Superior temporal gyrus (tissue), 1 donor: ENCODE results near the gene CDH24.
A peak's percentile ranks its signal among the peaks of the same experiment; 100 is the strongest.

Source experiments
- DNase-seq: peaks from one replicate; pipeline ENCODE4 v3.0.0-alpha.2; 2016; ENCODE audit errors: extremely low spot score

Gene CDH24, protein sequence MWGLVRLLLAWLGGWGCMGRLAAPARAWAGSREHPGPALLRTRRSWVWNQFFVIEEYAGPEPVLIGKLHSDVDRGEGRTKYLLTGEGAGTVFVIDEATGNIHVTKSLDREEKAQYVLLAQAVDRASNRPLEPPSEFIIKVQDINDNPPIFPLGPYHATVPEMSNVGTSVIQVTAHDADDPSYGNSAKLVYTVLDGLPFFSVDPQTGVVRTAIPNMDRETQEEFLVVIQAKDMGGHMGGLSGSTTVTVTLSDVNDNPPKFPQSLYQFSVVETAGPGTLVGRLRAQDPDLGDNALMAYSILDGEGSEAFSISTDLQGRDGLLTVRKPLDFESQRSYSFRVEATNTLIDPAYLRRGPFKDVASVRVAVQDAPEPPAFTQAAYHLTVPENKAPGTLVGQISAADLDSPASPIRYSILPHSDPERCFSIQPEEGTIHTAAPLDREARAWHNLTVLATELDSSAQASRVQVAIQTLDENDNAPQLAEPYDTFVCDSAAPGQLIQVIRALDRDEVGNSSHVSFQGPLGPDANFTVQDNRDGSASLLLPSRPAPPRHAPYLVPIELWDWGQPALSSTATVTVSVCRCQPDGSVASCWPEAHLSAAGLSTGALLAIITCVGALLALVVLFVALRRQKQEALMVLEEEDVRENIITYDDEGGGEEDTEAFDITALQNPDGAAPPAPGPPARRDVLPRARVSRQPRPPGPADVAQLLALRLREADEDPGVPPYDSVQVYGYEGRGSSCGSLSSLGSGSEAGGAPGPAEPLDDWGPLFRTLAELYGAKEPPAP

DNA sequence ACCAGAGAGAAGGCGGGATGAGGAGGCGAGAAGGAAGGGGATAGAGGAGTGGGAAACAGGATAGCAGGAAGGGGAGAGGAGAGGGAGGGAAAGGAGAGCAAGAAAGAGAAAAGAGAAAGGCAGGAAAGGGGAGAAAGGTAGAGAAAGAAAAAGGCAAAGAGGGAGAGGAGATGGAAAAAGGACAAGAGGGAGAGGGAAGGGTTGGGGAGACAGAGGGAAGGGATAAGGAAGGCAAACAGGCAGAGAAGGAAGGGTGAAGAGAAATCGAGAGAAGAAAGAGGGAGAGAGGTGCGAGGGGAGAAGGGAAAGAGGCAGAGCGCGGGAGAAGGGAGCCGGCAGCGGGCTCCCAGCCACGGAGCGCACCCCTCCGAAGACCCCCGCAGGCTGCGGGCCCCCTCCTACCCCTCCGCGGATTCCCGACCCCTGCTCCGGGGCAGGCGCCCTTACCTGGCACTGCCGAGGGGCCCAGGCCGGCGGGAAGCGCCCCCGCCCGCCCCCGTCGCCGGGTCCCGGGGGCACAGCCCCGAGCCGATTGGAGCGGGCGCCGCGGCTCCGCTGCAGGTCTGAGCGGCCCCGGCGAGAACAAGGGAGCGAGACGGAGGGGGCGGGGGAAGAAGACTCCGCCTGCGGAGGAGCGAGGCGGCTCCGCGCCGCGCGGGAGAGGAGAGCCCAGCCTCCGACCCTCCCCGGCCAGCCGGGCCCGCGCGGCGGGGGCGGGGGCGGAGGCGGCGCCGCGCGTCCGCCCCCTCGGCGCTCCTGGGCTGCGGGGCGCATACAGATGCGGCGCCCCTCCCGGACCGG is at the start of gene CDH24:
Gene CDH24 (minus strand): TSS at position 565 of the 801 bp plus-strand sequence. CDS start 1,787 bp downstream, outside the sequence.
- DNase-seq = no peak

DNA sequence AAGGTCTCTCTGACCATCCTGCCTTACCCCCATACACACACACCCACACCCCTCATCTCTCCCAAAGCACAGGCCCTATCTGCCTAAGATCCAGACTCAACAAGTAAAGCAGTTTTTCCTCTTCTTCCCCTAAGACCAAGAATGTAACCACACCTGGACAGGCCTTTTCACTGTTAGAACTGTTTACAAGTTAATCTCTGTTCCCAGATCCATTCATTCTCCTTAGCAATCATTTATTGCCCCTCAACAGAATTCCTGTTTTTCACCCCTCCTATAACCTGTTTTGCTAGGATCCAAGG is 49.4 kb upstream of the CDH24 start:
- no peak for DNase-seq

DNA sequence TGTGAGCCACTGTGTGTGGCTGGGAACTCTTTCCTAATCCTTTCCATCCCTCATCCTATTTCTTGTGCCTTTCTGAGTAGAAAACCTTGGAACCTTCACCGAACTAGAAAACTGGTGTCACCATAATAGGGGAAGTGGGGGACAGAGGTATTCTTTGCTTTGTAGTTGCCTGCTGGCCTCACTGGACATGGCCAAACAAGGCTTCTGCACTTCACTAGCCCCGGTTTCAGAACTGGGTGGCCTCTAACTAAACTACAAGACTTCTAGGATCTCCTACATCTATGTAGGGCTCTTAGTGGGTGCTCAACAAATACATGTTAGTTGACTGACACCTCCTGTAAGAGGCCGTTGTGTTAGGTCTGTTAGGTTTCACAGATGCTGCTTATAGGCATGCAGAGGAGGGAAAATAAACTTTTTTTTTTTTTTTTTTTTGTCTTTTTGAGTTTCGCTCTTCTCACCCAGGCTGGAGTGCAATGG is 48.1 kb upstream of the CDH24 start:
- DNase-seq = no peak

DNA sequence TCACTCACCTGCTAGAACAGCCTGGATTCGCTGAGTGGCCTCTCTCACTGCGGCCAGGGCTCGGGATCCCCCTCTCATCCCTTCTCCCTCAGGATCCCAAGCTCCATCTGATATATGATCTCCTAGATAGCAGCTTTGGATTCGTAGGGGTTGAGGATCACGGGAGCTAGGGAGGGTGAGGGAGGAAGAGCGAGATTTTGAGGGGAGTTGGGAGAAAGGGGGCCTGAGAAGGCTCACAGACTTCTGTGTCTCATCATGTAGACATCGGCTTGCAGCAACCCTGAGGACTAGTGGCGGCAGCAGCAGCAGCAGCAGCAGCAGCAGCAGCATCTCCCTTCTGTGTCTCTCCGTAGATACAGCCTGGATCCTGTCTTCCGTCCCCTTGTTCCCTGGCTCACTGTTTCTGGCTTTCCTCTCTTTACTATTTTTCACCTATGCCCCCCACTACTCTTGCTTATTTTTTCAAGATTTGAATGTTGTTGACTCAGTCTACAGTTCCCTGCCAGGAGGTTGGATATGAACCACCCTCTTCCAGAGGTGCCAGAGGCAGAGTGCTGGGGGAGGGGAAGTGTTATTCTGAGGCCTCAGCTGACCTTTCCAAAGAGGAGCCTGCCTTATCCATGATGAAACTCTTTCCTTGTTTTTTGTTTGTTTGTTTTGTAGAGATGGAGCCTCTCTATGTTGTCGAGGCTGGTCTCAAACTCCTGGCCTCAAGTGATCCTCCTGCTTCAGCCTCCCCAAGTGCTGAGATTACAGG is 47.4 kb upstream of the CDH24 start, which contains the start of gene CIROP:
Gene CIROP (minus strand): TSS at position 399 of the 757 bp plus-strand sequence. CDS start 69 bp downstream, at position 330.
- peak; percentile 42 for DNase-seq

DNA sequence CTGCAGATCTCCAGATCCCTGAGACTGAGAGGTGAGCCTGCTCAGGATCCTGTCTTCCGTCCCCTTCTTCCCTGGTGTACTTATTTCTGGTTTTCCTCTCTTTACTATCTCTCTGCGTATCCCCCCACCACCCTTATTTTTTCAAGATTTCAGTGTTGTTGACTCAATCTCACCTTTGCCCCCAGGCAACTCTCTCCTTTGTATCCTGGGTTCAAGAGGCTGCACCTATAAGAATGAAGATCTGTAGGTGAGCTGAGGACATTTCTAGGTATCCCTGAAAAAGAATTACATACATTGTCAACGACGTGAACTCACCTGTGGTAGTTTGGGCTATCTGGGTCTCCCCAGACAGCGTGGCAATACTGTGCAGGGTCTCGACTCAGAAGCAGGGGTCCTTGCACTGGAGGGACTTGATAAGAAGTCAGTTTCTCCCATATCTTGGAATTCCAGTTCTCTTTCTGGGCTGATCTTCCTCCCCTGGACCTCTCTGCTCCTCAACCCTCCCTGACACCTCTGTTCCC is 46.8 kb upstream of the CDH24 start:
- no peak for DNase-seq

DNA sequence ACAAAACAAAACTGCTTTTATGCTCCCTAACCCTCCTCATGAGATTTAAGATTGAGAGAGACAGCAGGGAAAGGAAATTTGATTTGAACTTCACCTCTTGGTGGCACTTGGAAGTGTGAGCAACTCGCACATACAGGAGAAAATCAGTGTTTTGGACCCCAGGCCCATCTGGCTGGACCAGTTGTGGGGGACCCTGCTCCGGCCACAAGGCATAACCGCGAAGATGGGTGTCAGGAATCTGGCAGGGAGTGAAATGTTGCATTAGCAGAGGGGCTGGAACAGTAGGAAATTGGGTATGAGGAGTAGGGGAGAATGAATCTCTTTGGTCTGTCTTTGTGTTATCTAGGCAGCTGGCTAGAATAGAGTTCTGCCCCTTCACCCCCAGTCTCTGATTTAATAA is 46.3 kb upstream of the CDH24 start:
- no peak for DNase-seq

DNA sequence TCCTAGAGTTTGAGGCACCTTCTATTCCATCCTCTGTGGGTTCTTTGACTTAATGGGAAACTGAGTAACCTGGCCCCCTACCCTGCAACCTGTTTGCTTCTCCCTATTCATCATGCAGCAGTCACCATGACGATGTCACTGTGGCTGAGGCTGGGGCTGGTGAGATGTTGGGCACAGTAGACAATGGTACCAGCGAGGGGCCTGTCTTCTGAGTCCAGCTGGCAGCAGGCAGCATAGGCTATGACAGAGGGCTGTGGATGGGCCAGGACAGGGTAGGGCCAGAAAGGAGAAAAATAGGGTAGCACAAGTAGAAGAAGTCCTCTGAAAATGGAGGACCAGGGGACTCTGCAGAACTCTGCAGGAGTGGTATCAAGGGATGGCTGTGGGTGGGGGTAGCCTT is 45.5 kb upstream of the CDH24 start:
- DNase-seq = peak; percentile 15

DNA sequence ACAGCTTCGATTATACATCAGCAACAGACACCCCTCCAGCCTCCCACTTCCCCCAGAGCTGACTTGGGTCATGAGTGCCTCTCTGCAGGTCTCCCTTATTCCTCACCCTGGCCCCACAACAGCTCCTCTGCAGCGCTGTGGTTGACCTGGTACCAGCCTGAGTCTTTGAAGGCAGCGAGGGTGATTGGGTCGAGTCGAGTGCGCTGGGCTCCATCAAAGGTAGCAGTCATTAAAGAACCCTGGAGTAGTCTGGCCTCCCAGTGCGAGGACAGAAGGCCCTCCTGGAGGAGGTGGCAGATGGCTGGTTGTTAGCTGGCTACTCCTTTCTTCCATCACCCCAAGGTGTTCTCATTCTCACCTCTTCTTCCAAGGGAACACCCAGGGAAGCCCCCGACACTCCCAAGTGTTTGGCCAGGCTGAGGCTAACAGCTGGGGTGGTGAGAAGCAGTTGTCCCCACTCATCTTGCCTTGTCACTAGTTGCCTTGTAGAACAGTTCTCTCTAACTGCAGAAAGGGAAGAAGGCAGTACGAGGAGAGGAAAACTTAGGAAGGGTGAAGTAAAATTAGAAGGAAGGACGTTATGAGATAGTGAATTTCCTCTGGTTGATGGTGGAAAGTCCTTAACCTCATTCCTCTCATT is 44.8 kb upstream of the CDH24 start:
- DNase-seq = no peak

DNA sequence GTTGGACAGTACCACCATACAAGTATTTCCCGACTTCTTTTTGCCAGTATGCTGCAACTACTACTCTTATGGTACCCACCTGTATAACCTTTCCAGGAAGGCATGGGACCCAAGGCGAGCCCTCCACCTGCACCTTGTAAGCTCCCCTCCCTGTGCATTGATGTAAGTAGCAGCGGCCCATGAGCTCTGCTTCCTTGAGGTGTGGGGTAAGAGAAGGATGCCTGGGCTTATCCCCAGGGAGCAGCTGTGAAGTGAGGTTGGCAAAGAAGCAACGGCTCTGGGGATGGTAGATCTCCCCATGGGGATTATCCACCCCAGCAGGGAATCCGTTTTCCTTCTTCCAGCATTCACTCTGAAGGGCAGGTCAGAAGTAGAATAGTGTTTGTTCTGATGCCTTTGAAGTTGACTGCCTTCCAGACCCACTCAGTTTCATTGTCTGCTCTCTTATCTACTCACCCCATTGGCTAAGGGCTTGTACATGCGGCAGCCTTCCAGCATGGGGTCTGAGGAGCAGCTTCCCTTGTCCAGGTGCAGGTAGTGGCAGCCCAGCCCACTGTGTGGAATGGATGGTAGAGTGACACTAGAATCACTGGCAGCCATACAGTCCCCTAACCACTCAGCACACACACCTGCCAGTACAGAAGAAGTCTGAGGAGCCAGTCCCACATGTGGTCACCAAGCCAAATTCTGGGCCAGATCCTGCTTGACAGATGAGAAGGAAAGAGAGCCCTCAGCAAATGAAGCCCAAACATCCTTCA is 44.1 kb upstream of the CDH24 start:
- no peak for DNase-seq

DNA sequence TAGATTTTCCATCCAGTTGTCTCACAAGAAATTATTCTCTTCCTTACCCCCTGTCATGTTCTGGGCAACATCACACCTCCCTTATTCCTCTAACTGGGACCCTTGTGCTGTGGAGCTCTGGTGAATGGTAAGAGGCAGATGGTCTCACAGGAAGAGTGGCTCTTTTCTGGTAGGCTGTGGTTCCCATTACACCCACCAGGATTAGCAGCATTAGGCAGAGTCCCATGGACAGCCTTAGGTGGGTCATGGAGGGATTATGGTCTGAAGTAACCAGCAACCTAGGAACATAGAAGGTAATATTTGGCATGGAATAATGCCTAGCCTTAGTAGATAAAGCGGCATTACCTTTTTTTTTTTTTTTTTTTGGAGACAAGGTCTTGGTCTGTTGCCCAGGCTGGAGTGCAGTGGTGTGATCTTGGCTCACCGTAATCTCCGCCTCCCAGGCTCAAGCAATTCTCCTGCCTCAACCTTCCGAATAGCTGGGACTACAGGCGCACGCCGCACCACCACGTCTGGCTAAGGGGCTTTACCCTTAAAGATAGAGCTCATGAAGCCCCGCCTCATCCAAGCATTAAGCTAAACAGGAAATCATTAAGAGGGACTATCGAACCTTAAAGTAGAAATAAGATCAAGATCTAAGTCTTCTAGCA is 42.0 kb upstream of the CDH24 start:
- no peak for DNase-seq

DNA sequence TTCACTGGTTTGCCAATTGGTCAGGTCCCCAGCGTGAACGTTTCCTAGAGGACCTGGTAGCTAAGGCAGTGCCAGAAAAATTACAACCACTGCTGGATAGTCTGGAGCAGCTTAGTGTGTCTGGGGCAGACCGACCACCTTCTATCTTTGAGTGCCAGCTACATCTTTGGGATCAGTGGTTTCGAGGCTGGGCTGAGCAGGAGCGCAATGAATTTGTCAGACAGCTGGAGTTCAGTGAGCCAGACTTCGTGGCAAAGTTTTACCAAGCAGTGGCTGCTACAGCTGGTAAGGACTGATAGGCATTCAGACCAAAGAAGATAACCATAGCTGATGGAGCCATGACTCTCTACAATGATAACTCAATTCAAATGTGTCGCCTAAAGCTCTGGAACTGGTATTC is 40.5 kb upstream of the CDH24 start:
- no peak for DNase-seq

DNA sequence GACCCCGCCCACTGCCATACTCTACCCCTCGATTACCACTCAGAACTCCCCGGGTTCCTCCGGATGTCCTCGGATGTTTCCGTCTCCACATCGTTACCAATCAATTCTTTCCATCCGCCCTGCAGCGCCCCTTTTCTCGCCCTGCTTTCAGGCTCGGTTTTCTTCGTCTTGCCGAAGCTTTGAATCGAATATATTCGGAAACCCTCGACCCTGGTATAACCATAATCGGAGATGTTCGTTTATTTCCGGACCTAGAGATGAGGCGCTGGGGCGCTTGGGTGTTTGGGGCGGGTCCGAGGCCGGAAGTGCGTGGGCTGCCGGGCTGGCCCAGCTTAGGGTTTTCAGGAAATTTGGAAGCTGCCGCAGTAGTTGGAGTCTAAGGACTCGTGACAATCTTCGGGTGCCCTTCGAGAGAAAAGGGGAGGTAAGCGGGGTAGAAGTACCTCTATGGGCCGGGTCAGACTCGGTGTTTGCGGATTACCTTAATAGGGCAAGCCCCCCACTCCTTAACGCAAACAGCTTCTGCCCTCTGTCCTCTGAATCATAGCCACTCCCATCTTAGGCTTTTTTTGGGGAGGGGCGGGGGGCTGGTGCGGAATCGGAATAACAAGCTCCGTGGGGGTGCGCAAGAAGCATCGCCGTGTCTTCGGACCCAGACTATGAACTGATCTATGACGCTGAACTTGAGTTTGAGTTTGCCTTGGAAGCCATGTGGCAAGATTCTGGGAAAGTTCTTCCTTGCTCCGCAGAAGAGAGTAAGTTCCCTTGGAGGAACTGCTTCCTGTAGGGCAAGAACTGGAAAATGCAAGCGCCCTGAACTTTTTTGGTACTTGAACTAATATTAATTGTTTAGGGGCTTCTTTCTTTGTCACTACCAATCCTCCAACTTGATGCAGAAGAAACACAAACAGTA is 38.1 kb upstream of the CDH24 start, which contains the start of gene C14orf119:
Gene C14orf119 (plus strand): TSS at position 310 of the 913 bp plus-strand sequence. CDS start 2,154 bp downstream, outside the sequence.
- peak; percentile 100 for DNase-seq

DNA sequence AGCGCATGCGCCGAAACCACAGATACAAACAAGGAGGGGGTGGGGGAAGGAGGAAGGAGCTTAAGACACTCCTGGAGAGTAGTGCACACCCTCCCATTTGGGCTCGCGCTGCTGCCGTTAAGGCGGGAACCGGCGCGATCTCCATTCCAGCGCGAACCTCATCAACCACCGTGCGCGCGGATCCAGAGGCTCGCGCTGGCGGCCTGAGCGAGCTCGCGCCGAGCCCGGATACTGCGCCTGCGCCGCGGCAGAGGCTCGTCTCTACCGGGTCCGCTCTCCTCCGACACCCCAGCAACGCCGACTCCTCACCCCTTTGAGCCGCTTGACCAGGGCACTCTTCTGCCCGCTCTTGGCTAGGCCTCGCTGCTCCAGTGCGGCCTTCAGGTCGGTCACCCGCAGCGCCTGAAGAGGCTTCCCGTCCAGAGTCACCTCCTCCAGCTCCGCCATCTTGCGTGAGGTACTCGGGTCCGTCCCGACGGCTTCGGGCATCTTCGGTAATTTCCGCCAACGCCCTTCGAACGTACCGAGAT is 37.4 kb upstream of the CDH24 start, which contains the start of gene ACIN1:
Gene ACIN1 (minus strand): TSS at position 471 of the 530 bp plus-strand sequence. CDS start 24 bp downstream, at position 447.
- no peak for DNase-seq

DNA sequence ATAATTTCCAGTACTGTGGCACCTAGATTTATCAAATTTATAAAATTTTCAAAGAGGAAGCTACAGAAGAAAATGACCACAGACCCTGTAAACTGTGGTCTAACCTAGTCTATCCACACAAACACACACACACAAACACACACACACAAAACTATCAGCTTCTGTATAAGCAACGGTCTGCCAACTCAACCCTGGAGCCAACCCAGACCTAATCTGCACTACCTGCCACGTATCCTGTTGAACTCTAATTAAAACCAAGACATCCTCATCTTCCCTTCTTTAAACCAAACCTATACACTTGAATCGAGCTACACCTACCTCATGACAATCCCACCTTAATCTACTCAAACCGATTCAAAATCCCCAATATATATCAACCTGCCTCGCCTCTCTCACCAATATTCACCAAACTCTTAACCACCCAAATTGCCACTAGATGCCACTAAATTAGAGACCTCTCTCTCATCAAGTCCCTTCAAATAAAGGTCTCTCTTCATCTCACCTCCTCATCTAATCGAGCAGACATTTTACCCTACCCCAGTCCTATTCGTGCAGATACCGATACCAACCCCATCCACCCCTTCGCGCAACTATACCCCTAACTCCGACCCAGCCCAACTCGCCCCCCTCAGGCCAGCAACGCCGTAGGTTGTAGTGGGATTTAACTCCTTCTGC is 36.8 kb upstream of the CDH24 start:
- no peak for DNase-seq

DNA sequence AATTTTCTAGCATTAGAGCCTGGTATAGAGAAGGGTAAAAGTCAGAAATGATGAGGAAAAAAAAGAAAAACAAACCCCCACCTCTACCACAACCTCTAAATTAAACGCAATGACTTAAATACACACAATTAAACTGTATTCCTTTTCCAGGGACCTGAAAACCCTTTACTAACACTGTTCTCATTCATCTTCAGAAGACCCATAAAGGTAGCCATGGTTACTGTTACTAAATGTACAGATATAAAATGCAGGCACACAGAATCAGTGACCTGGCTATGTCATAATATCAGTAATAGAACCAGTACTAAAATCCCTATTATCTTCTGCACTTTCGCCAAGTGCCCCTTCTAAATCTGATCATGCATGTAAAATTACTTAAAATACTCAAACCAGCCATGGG is 36.2 kb upstream of the CDH24 start:
- no peak for DNase-seq

DNA sequence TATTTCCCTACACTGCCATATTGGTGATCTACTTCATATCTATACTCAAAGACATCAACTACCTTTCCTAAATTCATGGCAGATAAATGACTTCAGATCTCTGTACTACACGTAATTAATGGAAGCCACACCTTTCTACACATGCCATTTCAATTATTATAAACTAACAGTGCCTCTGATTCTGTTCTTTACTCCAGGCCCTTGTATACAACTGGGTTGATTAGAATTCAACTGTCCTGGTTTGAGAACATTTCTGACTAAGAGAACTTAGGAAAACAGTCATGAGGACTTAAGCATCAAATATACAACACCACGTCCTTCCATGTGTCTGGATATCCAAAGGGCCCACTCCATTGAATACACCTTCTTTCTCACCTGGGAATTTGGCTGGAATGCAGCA is 35.8 kb upstream of the CDH24 start:
- DNase-seq = no peak
